ENCODE measurements around the gene TMEM108.

DNA sequence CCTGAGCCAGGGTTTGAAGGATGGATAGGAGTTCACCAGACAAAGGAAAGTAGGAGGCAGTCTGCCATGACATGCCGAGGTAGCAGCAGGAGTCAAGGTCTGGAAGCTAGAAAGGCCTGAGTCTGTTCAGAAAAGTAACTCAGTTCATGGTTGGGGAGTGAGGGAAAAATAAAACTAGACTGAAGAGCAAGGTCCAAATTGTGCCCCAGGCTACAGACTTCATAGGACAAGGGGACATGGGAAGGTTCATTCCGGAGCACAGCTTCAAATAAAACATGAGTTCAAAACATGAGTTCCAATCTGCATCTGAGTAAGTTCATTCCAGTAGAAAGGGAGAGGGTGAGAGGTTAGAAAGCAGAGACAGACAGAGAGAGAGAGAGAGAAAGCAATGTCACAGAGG lies 401.4 kb downstream of the TMEM108 start:
- TF ChIP-seq POLR2AphosphoS5 (IDR thresholded peaks at IDR 0.05; ENCODE audit: low read depth, low read length) (no peak), SIN3A (IDR thresholded peaks at IDR 0.05; ENCODE audit: borderline replicate concordance, insufficient read depth, low read length) (no peak)
- TF ChIP-seq, protein P1, sequence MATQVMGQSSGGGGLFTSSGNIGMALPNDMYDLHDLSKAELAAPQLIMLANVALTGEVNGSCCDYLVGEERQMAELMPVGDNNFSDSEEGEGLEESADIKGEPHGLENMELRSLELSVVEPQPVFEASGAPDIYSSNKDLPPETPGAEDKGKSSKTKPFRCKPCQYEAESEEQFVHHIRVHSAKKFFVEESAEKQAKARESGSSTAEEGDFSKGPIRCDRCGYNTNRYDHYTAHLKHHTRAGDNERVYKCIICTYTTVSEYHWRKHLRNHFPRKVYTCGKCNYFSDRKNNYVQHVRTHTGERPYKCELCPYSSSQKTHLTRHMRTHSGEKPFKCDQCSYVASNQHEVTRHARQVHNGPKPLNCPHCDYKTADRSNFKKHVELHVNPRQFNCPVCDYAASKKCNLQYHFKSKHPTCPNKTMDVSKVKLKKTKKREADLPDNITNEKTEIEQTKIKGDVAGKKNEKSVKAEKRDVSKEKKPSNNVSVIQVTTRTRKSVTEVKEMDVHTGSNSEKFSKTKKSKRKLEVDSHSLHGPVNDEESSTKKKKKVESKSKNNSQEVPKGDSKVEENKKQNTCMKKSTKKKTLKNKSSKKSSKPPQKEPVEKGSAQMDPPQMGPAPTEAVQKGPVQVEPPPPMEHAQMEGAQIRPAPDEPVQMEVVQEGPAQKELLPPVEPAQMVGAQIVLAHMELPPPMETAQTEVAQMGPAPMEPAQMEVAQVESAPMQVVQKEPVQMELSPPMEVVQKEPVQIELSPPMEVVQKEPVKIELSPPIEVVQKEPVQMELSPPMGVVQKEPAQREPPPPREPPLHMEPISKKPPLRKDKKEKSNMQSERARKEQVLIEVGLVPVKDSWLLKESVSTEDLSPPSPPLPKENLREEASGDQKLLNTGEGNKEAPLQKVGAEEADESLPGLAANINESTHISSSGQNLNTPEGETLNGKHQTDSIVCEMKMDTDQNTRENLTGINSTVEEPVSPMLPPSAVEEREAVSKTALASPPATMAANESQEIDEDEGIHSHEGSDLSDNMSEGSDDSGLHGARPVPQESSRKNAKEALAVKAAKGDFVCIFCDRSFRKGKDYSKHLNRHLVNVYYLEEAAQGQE (IDR thresholded peaks at IDR 0.05; ENCODE audit: insufficient read depth in 1 of 2, low read depth in 2 of 2, low read length in 2 of 2), result no peak
